Measurements from ENCODE around the gene DRGX.

DNA sequence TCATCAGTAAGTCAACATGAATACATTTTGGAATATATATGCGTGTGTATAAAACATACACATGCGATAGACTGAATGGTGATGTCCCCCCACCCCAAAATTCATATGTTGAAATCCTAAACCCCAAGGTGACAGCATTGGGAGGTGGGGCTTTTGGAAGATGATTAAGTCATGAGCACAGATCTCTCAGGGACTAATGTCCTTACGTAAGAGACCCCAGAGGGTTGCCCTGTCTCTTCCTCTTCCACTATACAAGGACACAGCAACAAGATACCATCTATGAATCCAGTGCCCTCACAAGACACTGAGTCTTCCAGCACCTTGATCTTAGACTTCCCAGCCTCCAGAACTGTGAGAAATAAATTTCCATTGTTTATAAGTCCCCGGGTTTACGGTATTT, 22.5 kb downstream of the DRGX start:
- TF ChIP-seq FOXM1 (IDR thresholded peaks at IDR 0.05; ENCODE audit: borderline replicate concordance): no peak
- TF ChIP-seq, protein P1, sequence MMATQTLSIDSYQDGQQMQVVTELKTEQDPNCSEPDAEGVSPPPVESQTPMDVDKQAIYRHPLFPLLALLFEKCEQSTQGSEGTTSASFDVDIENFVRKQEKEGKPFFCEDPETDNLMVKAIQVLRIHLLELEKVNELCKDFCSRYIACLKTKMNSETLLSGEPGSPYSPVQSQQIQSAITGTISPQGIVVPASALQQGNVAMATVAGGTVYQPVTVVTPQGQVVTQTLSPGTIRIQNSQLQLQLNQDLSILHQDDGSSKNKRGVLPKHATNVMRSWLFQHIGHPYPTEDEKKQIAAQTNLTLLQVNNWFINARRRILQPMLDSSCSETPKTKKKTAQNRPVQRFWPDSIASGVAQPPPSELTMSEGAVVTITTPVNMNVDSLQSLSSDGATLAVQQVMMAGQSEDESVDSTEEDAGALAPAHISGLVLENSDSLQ (IDR thresholded peaks at IDR 0.05): no peak
- no peak for TF ChIP-seq NFRKB (IDR thresholded peaks at IDR 0.05)
- TF ChIP-seq BHLHE40 (IDR thresholded peaks at IDR 0.05; ENCODE audit: borderline replicate concordance): no peak
- no peak for TF ChIP-seq TARDBP (IDR thresholded peaks at IDR 0.05)
- TF ChIP-seq SUZ12 (IDR thresholded peaks at IDR 0.05): no peak
- TF ChIP-seq ARNT (IDR thresholded peaks at IDR 0.05): no peak
- TF ChIP-seq SP1 (IDR thresholded peaks at IDR 0.05): no peak
- TF ChIP-seq ZNF384 (IDR thresholded peaks at IDR 0.05): no peak

Data from HEK293T (cell line).